K562 (cell line): ENCODE measurements around the gene CHRNB4.

Source experiments
- CEBPB ChIP-seq: fragments of 450-650 bp; IDR thresholded peaks from 2 replicates; pipeline ENCODE4 v1.6.1; 2016; ENCODE audit warnings: missing genetic modification characterization, missing compliant biosample characterization
- EP300 ChIP-seq: IDR thresholded peaks from 2 replicates; pipeline ENCODE4 v1.6.1; 2012; ENCODE audit warnings: low read length, improper control_type of control experiment
- RBM14 ChIP-seq: fragments of 200-400 bp; formaldehyde crosslinking; IDR thresholded peaks from 2 replicates; pipeline ENCODE4 v1.6.1; 2018; ENCODE audit warnings: low read depth, mild to moderate bottlenecking, low read length, moderate library complexity, borderline replicate concordance; ENCODE audit not compliant: insufficient read depth
- SRF ChIP-seq, 2 experiments: fragments of 250-450, 450-650 bp in 1 of 2; sonication (Bioruptor Pico) in 1 of 2; sonication (generic) in 1 of 2; formaldehyde crosslinking; IDR thresholded peaks; 2 replicates each; pipeline versions ENCODE4 v1.5.0 to v1.5.1; 2020 to 2022; ENCODE audit warnings: mild to moderate bottlenecking in 1 of 2, missing genetic modification reagents in 1 of 2
- TF ChIP-seq, protein P1 (sequence below): fragments of 250-450 bp; sonication (Bioruptor Pico); IDR thresholded peaks from 2 replicates; pipeline ENCODE4 v1.5.0; 2021
- TF ChIP-seq, protein P2 (sequence below): sonication (generic); formaldehyde crosslinking; IDR thresholded peaks from 2 replicates; pipeline ENCODE4 v1.8.0; 2022; ENCODE audit warnings: missing genetic modification reagents, mild to moderate bottlenecking, borderline replicate concordance
- TF ChIP-seq, protein P3 (sequence below), 3 experiments: IDR thresholded peaks in 2 of 3; conservative IDR thresholded peaks in 1 of 3; 2 replicates each; pipeline ENCODE4 v1.5.1; 2011 to 2012; ENCODE audit warnings: low read length in 3 of 3, mild to moderate bottlenecking in 3 of 3, control low read depth in 2 of 3, improper control_type of control experiment in 1 of 3, inconsistent platforms in 1 of 3, low read depth in 1 of 3, mixed read lengths in 1 of 3, moderate library complexity in 1 of 3; ENCODE audit not compliant: insufficient read depth in 2 of 3
- TF ChIP-seq, protein P4 (sequence below): fragments of 250-450 bp; sonication (Bioruptor Pico); IDR thresholded peaks from 2 replicates; pipeline ENCODE4 v1.8.0; 2022; ENCODE audit warnings: inconsistent platforms, mild to moderate bottlenecking, moderate library complexity, borderline replicate concordance

DNA sequence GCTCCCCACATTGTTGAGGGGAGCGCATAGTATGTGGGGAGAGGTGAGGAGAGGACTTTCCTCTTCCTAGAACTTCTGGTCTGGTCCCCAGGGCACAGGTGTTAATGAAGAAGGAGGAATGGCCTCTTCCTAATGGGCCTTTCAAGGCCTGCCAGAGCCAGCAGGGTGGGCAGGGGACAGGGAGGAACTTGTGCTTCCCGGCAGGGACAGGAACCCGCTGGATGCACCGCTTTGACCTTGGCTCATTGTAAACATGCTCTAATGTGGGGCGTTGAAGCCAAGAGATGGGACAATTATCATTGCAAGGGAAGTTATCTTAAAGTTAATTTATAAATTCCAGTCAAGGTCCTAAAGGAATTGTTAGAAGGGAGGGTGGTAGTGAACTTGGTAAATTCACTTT, 21.0 kb upstream of the CHRNB4 start:
- TF ChIP-seq, protein P1, sequence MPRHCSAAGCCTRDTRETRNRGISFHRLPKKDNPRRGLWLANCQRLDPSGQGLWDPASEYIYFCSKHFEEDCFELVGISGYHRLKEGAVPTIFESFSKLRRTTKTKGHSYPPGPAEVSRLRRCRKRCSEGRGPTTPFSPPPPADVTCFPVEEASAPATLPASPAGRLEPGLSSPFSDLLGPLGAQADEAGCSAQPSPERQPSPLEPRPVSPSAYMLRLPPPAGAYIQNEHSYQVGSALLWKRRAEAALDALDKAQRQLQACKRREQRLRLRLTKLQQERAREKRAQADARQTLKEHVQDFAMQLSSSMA (CRISPR knock-in tag) = no peak
- no peak for TF ChIP-seq EP300
- TF ChIP-seq CEBPB (tag) = no peak
- TF ChIP-seq RBM14 = no peak
- TF ChIP-seq SRF (CRISPR knock-in tag; IDR thresholded peaks at IDR 0.05) = no peak
- TF ChIP-seq, protein P2, sequence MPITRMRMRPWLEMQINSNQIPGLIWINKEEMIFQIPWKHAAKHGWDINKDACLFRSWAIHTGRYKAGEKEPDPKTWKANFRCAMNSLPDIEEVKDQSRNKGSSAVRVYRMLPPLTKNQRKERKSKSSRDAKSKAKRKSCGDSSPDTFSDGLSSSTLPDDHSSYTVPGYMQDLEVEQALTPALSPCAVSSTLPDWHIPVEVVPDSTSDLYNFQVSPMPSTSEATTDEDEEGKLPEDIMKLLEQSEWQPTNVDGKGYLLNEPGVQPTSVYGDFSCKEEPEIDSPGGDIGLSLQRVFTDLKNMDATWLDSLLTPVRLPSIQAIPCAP (CRISPR knock-in tag) = no peak
- TF ChIP-seq, protein P3, sequence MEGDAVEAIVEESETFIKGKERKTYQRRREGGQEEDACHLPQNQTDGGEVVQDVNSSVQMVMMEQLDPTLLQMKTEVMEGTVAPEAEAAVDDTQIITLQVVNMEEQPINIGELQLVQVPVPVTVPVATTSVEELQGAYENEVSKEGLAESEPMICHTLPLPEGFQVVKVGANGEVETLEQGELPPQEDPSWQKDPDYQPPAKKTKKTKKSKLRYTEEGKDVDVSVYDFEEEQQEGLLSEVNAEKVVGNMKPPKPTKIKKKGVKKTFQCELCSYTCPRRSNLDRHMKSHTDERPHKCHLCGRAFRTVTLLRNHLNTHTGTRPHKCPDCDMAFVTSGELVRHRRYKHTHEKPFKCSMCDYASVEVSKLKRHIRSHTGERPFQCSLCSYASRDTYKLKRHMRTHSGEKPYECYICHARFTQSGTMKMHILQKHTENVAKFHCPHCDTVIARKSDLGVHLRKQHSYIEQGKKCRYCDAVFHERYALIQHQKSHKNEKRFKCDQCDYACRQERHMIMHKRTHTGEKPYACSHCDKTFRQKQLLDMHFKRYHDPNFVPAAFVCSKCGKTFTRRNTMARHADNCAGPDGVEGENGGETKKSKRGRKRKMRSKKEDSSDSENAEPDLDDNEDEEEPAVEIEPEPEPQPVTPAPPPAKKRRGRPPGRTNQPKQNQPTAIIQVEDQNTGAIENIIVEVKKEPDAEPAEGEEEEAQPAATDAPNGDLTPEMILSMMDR (IDR thresholded peaks at IDR 0.05 in 2 of 3, conservative IDR thresholded peaks at IDR 0.05 in 1 of 3; ENCODE audit: insufficient read depth in 2 of 3, low read depth in 1 of 3, low read length in 3 of 3) = no peak
- TF ChIP-seq, protein P4, sequence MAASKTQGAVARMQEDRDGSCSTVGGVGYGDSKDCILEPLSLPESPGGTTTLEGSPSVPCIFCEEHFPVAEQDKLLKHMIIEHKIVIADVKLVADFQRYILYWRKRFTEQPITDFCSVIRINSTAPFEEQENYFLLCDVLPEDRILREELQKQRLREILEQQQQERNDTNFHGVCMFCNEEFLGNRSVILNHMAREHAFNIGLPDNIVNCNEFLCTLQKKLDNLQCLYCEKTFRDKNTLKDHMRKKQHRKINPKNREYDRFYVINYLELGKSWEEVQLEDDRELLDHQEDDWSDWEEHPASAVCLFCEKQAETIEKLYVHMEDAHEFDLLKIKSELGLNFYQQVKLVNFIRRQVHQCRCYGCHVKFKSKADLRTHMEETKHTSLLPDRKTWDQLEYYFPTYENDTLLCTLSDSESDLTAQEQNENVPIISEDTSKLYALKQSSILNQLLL (CRISPR knock-in tag) = no peak
